HepG2 (cell line): Measurements from ENCODE around the gene TNRC18. TPM values are rescaled to one million over a fixed set of nuclear protein-coding genes. Genes with fewer than 3 reads are reported as not detected.

ENCODE experiments used
- HOXA7 ChIP-seq: sonication (generic); formaldehyde crosslinking; IDR thresholded peaks from 2 replicates; pipeline ENCODE4 v1.8.1; 2022; ENCODE audit warnings: mild to moderate bottlenecking, missing genetic modification reagents, moderate library complexity
- IKZF4 ChIP-seq: sonication (generic); formaldehyde crosslinking; IDR thresholded peaks from 2 replicates; pipeline ENCODE4 v1.5.1; 2020; ENCODE audit warnings: borderline replicate concordance, mild to moderate bottlenecking, low read depth, missing genetic modification reagents; ENCODE audit errors: not compliant biosample characterization
- MAFF ChIP-seq: IDR thresholded peaks from 2 replicates; pipeline ENCODE4 v1.6.1; 2011; ENCODE audit warnings: low read depth, low read length, improper control_type of control experiment
- NR2F1 ChIP-seq, 2 experiments: fragments of 450-650 bp in 1 of 2; formaldehyde crosslinking in 1 of 2; IDR thresholded peaks; 2 replicates each; pipeline versions ENCODE4 v1.5.0 to v1.6.1; 2016 to 2020; ENCODE audit warnings: mild to moderate bottlenecking in 1 of 2, missing compliant biosample characterization in 1 of 2, missing genetic modification reagents in 1 of 2, moderate library complexity in 1 of 2
- RAD51 ChIP-seq: fragments of 450-650 bp; IDR thresholded peaks from 2 replicates; pipeline ENCODE4 v1.6.1; 2016; ENCODE audit warnings: borderline replicate concordance
- RFX1 ChIP-seq: fragments of 450-650 bp; IDR thresholded peaks from 2 replicates; pipeline ENCODE4 v1.6.1; 2017
- SETDB1 ChIP-seq: sonication (generic); formaldehyde crosslinking; IDR thresholded peaks from 2 replicates; pipeline ENCODE4 v1.5.1; 2020; ENCODE audit warnings: missing genetic modification reagents, mild to moderate bottlenecking, borderline replicate concordance
- ZNF839 ChIP-seq: sonication (generic); formaldehyde crosslinking; IDR thresholded peaks from 2 replicates; pipeline ENCODE4 v1.4.0; 2020; ENCODE audit warnings: missing genetic modification reagents, mild to moderate bottlenecking, borderline replicate concordance
- ZSCAN9 ChIP-seq: IDR thresholded peaks from 2 replicates; pipeline ENCODE4 v1.6.1; 2016; ENCODE audit warnings: borderline replicate concordance
- polyA plus RNA-seq, 8 experiments: library from polyadenylated mRNA; depleted of rRNA in 3 of 8; stranded (reverse) in 7 of 8; unstranded in 1 of 8; fragments of >200 nt; fragmentation: Illumina TruSeq in 4 of 8; extraction: Trizol in 4 of 8; gene quantifications; 2 replicates each; pipeline versions ENCODE4 v1.2.1 to v1.2.3, GENCODE V29; 2011 to 2016; ENCODE audit warnings: low read depth in 4 of 8, missing spikeins in 1 of 8, mixed read lengths in 1 of 8; ENCODE audit not compliant: insufficient read depth in 1 of 8
- total RNA-seq, 5 experiments: library from RNA; depleted of rRNA; stranded (reverse); fragments of >200 nt; fragmentation: Illumina TruSeq; extraction: Trizol; gene quantifications; 2 replicates each; pipeline ENCODE4 v1.2.3, GENCODE V29; 2016; ENCODE audit warnings: low read depth in 1 of 5
- TF ChIP-seq, protein P1 (sequence below): sonication (generic); formaldehyde crosslinking; IDR thresholded peaks from 2 replicates; pipeline ENCODE4 v1.9.0; 2021; ENCODE audit warnings: mild to moderate bottlenecking, missing genetic modification reagents
- TF ChIP-seq, protein P2 (sequence below): sonication (generic); formaldehyde crosslinking; IDR thresholded peaks from 2 replicates; pipeline ENCODE4 v1.8.0; 2022; ENCODE audit warnings: missing genetic modification reagents, mild to moderate bottlenecking, moderate library complexity, borderline replicate concordance
- TF ChIP-seq, protein P3 (sequence below): sonication (generic); formaldehyde crosslinking; IDR thresholded peaks from 2 replicates; pipeline ENCODE4 v1.4.0; 2020; ENCODE audit warnings: missing genetic modification reagents
- TF ChIP-seq, protein P4 (sequence below): sonication (generic); formaldehyde crosslinking; IDR thresholded peaks from 2 replicates; pipeline ENCODE4 v1.8.1; 2023; ENCODE audit warnings: mild to moderate bottlenecking, missing genetic modification reagents, borderline replicate concordance

The TNRC18 gene
- total and polyA plus RNA-seq, 2 of the 13 experiments (the other 11 are each of a cell fraction or from before 2014, with no cell fraction given): 11.7 to 17.4 TPM

DNA sequence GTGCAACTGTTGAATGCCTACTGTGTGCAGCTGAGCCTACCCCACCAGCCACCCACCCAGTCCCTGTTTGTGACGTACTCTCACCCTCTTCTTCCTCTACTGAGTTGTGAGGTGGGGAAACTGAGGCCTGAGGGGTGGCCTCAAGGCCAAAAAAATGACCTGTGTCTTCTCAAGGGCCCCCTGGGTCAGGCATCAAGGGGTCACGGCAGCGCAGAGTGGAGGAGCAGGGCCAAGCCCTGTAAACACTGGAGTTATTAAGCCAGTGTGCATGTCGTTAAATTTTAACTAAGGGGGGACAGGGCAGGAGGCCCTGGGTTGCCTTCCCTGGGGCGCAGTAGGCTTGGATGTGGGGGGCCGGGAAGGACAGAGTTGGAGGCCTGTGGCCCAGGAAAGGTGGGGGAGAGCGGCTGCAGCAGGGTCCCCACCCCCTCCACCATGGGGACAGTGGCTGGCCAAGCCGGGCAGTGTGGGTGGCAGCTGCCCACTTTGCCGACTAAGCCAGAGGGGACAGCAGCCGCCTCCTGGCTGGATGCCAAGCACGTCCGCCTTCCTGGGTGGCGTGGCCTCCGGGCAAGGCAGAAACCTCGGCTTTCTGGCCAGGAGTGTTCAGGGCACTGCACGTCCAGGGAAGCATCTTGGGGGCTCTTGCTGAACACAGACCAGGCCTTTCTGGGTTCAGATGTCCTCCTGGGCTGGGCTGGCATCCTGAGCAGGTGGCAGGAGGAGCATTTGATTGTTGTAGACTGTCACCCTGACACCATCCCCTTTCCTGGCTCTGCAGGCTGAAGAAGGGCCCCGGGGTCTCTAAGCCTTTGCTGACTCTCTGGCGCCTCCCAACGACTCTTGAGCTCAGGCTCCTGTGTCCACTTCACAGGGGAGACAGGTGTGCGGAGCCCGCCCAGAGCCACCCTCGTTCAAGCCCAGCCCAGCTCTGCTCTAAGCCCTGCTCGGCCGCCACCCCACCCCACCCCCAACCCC is 139.0 kb downstream of the TNRC18 start (continued):
- TF ChIP-seq, protein P1, sequence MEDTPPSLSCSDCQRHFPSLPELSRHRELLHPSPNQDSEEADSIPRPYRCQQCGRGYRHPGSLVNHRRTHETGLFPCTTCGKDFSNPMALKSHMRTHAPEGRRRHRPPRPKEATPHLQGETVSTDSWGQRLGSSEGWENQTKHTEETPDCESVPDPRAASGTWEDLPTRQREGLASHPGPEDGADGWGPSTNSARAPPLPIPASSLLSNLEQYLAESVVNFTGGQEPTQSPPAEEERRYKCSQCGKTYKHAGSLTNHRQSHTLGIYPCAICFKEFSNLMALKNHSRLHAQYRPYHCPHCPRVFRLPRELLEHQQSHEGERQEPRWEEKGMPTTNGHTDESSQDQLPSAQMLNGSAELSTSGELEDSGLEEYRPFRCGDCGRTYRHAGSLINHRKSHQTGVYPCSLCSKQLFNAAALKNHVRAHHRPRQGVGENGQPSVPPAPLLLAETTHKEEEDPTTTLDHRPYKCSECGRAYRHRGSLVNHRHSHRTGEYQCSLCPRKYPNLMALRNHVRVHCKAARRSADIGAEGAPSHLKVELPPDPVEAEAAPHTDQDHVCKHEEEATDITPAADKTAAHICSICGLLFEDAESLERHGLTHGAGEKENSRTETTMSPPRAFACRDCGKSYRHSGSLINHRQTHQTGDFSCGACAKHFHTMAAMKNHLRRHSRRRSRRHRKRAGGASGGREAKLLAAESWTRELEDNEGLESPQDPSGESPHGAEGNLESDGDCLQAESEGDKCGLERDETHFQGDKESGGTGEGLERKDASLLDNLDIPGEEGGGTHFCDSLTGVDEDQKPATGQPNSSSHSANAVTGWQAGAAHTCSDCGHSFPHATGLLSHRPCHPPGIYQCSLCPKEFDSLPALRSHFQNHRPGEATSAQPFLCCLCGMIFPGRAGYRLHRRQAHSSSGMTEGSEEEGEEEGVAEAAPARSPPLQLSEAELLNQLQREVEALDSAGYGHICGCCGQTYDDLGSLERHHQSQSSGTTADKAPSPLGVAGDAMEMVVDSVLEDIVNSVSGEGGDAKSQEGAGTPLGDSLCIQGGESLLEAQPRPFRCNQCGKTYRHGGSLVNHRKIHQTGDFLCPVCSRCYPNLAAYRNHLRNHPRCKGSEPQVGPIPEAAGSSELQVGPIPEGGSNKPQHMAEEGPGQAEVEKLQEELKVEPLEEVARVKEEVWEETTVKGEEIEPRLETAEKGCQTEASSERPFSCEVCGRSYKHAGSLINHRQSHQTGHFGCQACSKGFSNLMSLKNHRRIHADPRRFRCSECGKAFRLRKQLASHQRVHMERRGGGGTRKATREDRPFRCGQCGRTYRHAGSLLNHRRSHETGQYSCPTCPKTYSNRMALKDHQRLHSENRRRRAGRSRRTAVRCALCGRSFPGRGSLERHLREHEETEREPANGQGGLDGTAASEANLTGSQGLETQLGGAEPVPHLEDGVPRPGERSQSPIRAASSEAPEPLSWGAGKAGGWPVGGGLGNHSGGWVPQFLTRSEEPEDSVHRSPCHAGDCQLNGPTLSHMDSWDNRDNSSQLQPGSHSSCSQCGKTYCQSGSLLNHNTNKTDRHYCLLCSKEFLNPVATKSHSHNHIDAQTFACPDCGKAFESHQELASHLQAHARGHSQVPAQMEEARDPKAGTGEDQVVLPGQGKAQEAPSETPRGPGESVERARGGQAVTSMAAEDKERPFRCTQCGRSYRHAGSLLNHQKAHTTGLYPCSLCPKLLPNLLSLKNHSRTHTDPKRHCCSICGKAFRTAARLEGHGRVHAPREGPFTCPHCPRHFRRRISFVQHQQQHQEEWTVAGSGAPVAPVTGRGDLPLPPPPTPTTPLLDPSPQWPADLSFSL (CRISPR knock-in tag): no peak
- TF ChIP-seq MAFF (no peak), ZNF839 (CRISPR knock-in tag) (no peak), HOXA7 (CRISPR knock-in tag) (no peak), RFX1 (no peak), ZSCAN9 (peak; percentile 21; the same call in 1 of the 2 replicates), SETDB1 (CRISPR knock-in tag) (no peak), RAD51 (no peak), NR2F1 (CRISPR knock-in tag; IDR thresholded peaks at IDR 0.05) (peak; percentile 69 to 94), IKZF4 (no peak)
- TF ChIP-seq, protein P2, sequence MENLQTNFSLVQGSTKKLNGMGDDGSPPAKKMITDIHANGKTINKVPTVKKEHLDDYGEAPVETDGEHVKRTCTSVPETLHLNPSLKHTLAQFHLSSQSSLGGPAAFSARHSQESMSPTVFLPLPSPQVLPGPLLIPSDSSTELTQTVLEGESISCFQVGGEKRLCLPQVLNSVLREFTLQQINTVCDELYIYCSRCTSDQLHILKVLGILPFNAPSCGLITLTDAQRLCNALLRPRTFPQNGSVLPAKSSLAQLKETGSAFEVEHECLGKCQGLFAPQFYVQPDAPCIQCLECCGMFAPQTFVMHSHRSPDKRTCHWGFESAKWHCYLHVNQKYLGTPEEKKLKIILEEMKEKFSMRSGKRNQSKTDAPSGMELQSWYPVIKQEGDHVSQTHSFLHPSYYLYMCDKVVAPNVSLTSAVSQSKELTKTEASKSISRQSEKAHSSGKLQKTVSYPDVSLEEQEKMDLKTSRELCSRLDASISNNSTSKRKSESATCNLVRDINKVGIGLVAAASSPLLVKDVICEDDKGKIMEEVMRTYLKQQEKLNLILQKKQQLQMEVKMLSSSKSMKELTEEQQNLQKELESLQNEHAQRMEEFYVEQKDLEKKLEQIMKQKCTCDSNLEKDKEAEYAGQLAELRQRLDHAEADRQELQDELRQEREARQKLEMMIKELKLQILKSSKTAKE (CRISPR knock-in tag): peak; percentile 59; the same call in 1 of the 2 replicates
- TF ChIP-seq, protein P3, sequence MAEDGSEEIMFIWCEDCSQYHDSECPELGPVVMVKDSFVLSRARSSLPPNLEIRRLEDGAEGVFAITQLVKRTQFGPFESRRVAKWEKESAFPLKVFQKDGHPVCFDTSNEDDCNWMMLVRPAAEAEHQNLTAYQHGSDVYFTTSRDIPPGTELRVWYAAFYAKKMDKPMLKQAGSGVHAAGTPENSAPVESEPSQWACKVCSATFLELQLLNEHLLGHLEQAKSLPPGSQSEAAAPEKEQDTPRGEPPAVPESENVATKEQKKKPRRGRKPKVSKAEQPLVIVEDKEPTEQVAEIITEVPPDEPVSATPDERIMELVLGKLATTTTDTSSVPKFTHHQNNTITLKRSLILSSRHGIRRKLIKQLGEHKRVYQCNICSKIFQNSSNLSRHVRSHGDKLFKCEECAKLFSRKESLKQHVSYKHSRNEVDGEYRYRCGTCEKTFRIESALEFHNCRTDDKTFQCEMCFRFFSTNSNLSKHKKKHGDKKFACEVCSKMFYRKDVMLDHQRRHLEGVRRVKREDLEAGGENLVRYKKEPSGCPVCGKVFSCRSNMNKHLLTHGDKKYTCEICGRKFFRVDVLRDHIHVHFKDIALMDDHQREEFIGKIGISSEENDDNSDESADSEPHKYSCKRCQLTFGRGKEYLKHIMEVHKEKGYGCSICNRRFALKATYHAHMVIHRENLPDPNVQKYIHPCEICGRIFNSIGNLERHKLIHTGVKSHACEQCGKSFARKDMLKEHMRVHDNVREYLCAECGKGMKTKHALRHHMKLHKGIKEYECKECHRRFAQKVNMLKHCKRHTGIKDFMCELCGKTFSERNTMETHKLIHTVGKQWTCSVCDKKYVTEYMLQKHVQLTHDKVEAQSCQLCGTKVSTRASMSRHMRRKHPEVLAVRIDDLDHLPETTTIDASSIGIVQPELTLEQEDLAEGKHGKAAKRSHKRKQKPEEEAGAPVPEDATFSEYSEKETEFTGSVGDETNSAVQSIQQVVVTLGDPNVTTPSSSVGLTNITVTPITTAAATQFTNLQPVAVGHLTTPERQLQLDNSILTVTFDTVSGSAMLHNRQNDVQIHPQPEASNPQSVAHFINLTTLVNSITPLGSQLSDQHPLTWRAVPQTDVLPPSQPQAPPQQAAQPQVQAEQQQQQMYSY (CRISPR knock-in tag): peak; percentile 52; the same call in 1 of the 2 replicates
- TF ChIP-seq, protein P4, sequence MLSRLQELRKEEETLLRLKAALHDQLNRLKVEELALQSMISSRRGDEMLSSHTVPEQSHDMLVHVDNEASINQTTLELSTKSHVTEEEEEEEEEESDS (CRISPR knock-in tag): no peak
